HepG2 (cell line): ENCODE measurements around the gene BCL2L2.

Experiments used
- CCDC6 ChIP-seq: sonication (generic); formaldehyde crosslinking; IDR thresholded peaks from 2 replicates; pipeline ENCODE4 v1.8.1; 2022; ENCODE audit warnings: mild to moderate bottlenecking, missing genetic modification reagents, moderate library complexity
- ZC3H4 ChIP-seq: sonication (generic); formaldehyde crosslinking; IDR thresholded peaks from 2 replicates; pipeline ENCODE4 v1.4.0; 2020; ENCODE audit warnings: missing genetic modification reagents, borderline replicate concordance

DNA sequence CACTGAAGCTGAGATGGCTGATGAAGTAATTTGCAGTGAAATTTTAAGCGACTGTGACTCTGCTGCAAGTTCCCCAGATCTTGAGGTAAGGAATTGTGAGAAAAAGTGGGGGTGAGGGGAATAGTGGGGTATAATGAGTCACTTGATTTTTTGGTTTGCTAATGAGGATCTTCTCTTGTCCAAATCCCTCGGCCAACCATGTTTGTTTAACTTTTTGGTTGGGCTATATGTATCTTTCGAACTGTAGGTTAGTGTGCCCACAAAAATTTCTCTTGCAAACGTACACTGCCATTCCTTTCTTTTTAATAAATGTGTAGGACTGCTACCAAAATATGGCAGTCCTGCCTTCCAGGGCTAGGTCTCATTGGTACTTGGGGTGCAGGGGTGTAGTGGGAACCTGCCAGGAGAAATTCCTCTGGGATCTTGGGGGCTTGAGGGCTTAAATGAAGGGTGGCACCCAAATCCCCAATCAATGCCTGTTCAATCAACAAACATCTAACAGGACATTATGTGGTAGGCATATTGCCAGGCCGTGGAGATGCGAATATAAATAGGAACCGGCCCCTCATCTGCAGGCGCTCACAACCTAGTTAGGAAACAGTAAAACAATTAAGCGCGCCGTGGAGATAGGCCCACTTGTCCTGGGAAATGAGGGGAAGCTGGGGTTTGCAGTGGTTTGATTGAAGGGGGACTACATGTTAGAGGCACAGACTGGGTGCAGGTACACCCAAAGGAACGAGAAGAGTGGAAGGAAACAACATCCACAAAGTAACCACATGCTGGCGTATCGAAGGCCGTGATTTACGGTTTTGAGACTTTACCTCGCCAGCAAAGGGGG lies 13.3 kb downstream of the BCL2L2 start:
- TF ChIP-seq CCDC6 (no peak), ZC3H4 (CRISPR knock-in tag) (peak; percentile 97)
